B cell (primary cell): ENCODE measurements around the gene GLIS2. TPM values are rescaled to one million over a fixed set of nuclear protein-coding genes. Genes with fewer than 3 reads are reported as not detected.

Experiments used
- ATAC-seq: fragments of 200-7000 bp; cut with Tn5 transposase; one replicate; pipeline ENCODE4 v1.10.0; 2021; ENCODE audit warnings: low read depth, mild to moderate bottlenecking, moderate number of reproducible peaks, moderate library complexity
- CTCF ChIA-PET: fragments of 350-600 bp; sonication (Branson Sonifier 250); formaldehyde crosslinking; loops from one replicate; lab custom pipeline; 2021; ENCODE audit warnings: antibody characterized with exemption, inconsistent platforms; lab: Charles Lee
- POLR2A ChIA-PET: fragments of 350-600 bp; sonication (Branson Sonifier 250); formaldehyde crosslinking; loops from one replicate; lab custom pipeline; 2021; ENCODE audit warnings: antibody characterized with exemption; lab: Charles Lee
- DNase-seq: peaks from one replicate; pipeline ENCODE4 v3.0.0; 2013
- H2AFZ ChIP-seq: 2 replicates; pipeline ENCODE4 v1.6.1; 2012; ENCODE audit warnings: mild to moderate bottlenecking, low read depth, low read length; ENCODE audit not compliant: insufficient read depth, poor library complexity, severe bottlenecking
- H3K27ac ChIP-seq, 2 donors: 1 replicate in 1 of 2; 2 replicates in 1 of 2; pipeline ENCODE4 v1.5.1; 2012 to 2013; ENCODE audit warnings: low read length in 2 of 2, mild to moderate bottlenecking in 2 of 2, moderate library complexity in 1 of 2
- H3K27me3 ChIP-seq, 4 experiments: fragments of 200-600 bp in 1 of 4; sonication (generic) in 1 of 4; replicated peaks in 1 of 4; 1 replicate in 2 of 4; 2 replicates in 2 of 4; pipeline versions ENCODE4 v1.6.1 to v1.7.0; 2013 to 2016; ENCODE audit warnings: low read length in 3 of 4, mild to moderate bottlenecking in 2 of 4, mixed read lengths in 1 of 4, moderate library complexity in 1 of 4; ENCODE audit not compliant: insufficient read depth in 4 of 4, control insufficient read depth in 3 of 4; ENCODE audit errors: control extremely low read depth in 1 of 4
- H3K36me3 ChIP-seq, 2 experiments: replicated peaks in 1 of 2; 1 replicate in 1 of 2; 2 replicates in 1 of 2; pipeline versions ENCODE4 v1.6.1 to v1.7.1; 2013; ENCODE audit warnings: low read length in 1 of 2; ENCODE audit not compliant: insufficient read depth in 2 of 2, control insufficient read depth in 1 of 2; ENCODE audit errors: control extremely low read depth in 1 of 2, extremely low read depth in 1 of 2
- H3K4me1 ChIP-seq, 2 donors: fragments of 200-600 bp in 1 of 2; sonication (generic) in 1 of 2; 1 replicate in 1 of 2; 2 replicates in 1 of 2; pipeline versions ENCODE4 v1.5.1 to v1.6.1; 2013 to 2017; ENCODE audit warnings: low read length in 2 of 2; ENCODE audit not compliant: control insufficient read depth in 2 of 2, insufficient read depth in 2 of 2
- H3K4me2 ChIP-seq: replicated peaks from 2 replicates; pipeline ENCODE3; 2012; ENCODE audit warnings: mild to moderate bottlenecking, low read depth, low read length; ENCODE audit not compliant: poor library complexity, severe bottlenecking
- H3K4me3 ChIP-seq, 5 experiments: fragments of 200-600 bp in 1 of 5; sonication (generic) in 1 of 5; 1 replicate in 3 of 5; 2 replicates in 2 of 5; pipeline versions ENCODE4 v1.5.1 to v1.7.0; 2011 to 2016; ENCODE audit warnings: low read length in 4 of 5, mild to moderate bottlenecking in 4 of 5, low read depth in 2 of 5, control low read depth in 1 of 5, moderate library complexity in 1 of 5; ENCODE audit not compliant: insufficient read depth in 1 of 5; ENCODE audit errors: control extremely low read depth in 1 of 5, extremely low read depth in 1 of 5
- H3K79me2 ChIP-seq: fragments of 200-600 bp; sonication (generic); one replicate; pipeline ENCODE4 v1.6.0; 2016; ENCODE audit warnings: low read length; ENCODE audit not compliant: control insufficient read depth, insufficient read depth
- H3K9ac ChIP-seq: fragments of 200-600 bp; sonication (generic); 2 replicates; pipeline ENCODE4 v1.6.1; 2017; ENCODE audit warnings: mild to moderate bottlenecking, low read length, moderate library complexity
- H3K9me3 ChIP-seq, 3 donors: one replicate each; pipeline versions ENCODE4 v1.6.1 to v1.7.1; 2013; ENCODE audit warnings: low read length in 2 of 3; ENCODE audit not compliant: control insufficient read depth in 2 of 3, insufficient read depth in 1 of 3; ENCODE audit errors: control extremely low read depth in 1 of 3
- H4K20me1 ChIP-seq: 2 replicates; pipeline ENCODE4 v1.6.0; 2012; ENCODE audit warnings: mild to moderate bottlenecking, low read length; ENCODE audit not compliant: insufficient read depth, control insufficient read depth, poor library complexity, severe bottlenecking
- H3K27ac Mint-ChIP-seq: one replicate; pipeline ENCODE4 v1.8.0; 2021; ENCODE audit warnings: mixed read lengths
- H3K27me3 Mint-ChIP-seq: one replicate; pipeline ENCODE4 v1.8.0; 2021; ENCODE audit warnings: mixed read lengths
- H3K4me1 Mint-ChIP-seq: one replicate; pipeline ENCODE4 v1.8.0; 2021; ENCODE audit warnings: mixed read lengths
- H3K4me3 Mint-ChIP-seq: one replicate; pipeline ENCODE4 v1.8.0; 2021; ENCODE audit warnings: mixed read lengths
- H3K9me3 Mint-ChIP-seq: one replicate; pipeline ENCODE4 v1.8.0; 2022; ENCODE audit warnings: mixed read lengths; ENCODE audit not compliant: insufficient read depth
- CTCF ChIP-seq: fragments of 200-600 bp; IDR thresholded peaks from one replicate; pipeline ENCODE4 v1.8.0; 2022; ENCODE audit warnings: antibody characterized with exemption, mild to moderate bottlenecking
- EZH2 ChIP-seq: IDR thresholded peaks from 2 replicates; pipeline ENCODE4 v1.6.1; 2012; ENCODE audit warnings: borderline replicate concordance, low read depth, mild to moderate bottlenecking, moderate library complexity, low read length; ENCODE audit not compliant: insufficient read depth, poor library complexity, severe bottlenecking
- WGBS: methylation state at CpG from one replicate; pipeline ENCODE4 v1.1.5; 2013; ENCODE audit warnings: missing lambda C conversion rate; ENCODE audit not compliant: insufficient coverage; 5-methylcytosine and 5-hydroxymethylcytosine counted together
- intact Hi-C: fragments of 100-400 bp; cut with micrococcal nuclease; formaldehyde crosslinking; loops from one replicate; pipeline ENCODE4 v1.10.0; 2022
- polyA plus RNA-seq: library from polyadenylated mRNA; depleted of rRNA; stranded (reverse); fragments of >200 nt; gene quantifications from 2 replicates; pipeline ENCODE4 v1.2.3, GENCODE V29; 2012
- total RNA-seq, 2 donors: library from RNA; stranded (reverse); fragments of 120-200 nt in 1 of 2; gene quantifications; 1 replicate in 1 of 2; 2 replicates in 1 of 2; pipeline versions ENCODE4 v1.2.3 to v1.2.4, GENCODE V29; 2013 to 2022

The GLIS2 gene
- total and polyA plus RNA-seq, 2 donors (not counting 1 experiment from before 2014, with no cell fraction given): not detected

- no peak overlapping the region for H3K4me2 ChIP-seq
- Mint-ChIP-seq H3K4me3 (no peak overlapping the region), H3K4me1 (no peaks in the 10 kb centered on the region), H3K27ac (no peak overlapping the region), H3K9me3 (no peaks in the 10 kb centered on the region), H3K27me3 (no peaks in the 10 kb centered on the region)
- H3K4me3 ChIP-seq: no peak overlapping the region
- no peak overlapping the region for H2AFZ ChIP-seq
- ATAC-seq (no peak), DNase-seq (no peak)
- H3K4me1 ChIP-seq: no peaks in the 10 kb centered on the region
- TF ChIP-seq EZH2: no peak
- no peak for TF ChIP-seq CTCF
- no peaks in the 10 kb centered on the region for H3K9me3 ChIP-seq
- ChIA-PET CTCF (no interaction called here), POLR2A (no interaction called here)
- intact Hi-C loops: no loop called here
- peaks cover 97% of the 10 kb centered on the region for H4K20me1 ChIP-seq
- 99% methylated on average over 19 of the region's 20 CpGs for WGBS
- peaks cover 0 to 85% of the 10 kb centered on the region in 2 experiments for H3K36me3 ChIP-seq
- no peak overlapping the region for H3K27ac ChIP-seq
- no peaks in the 10 kb centered on the region for H3K27me3 ChIP-seq
- H3K9ac ChIP-seq: no peak overlapping the region
- peaks cover 59% of the 10 kb centered on the region for H3K79me2 ChIP-seq
Measured at GRCh38 chr16:4387781-4388180, 71.9 kb downstream of the GLIS2 start.

- H3K4me1 ChIP-seq: no peaks in the 10 kb centered on the region
- no peak overlapping the region for H3K27ac Mint-ChIP-seq
- H3K27me3 Mint-ChIP-seq: no peaks in the 10 kb centered on the region
- CTCF ChIA-PET: no interaction called here
- H3K9me3 Mint-ChIP-seq: no peaks in the 10 kb centered on the region
- WGBS: 91% methylated on average over 18 of the region's 19 CpGs
- H3K9ac ChIP-seq: no peak overlapping the region
- H3K27ac ChIP-seq: no peak overlapping the region
- ATAC-seq: no peak
- no peaks in the 10 kb centered on the region for H3K9me3 ChIP-seq
- H3K4me3 ChIP-seq: no peak overlapping the region
- H3K4me3 Mint-ChIP-seq: no peak overlapping the region
- intact Hi-C loops: no loop called here
- no peak overlapping the region for H3K4me2 ChIP-seq
- TF ChIP-seq EZH2 (no peak), CTCF (no peak)
- H3K27me3 ChIP-seq: no peaks in the 10 kb centered on the region
- no peak for DNase-seq
- peaks cover 99% of the 10 kb centered on the region for H4K20me1 ChIP-seq
- H3K36me3 ChIP-seq: peaks cover 3 to 88% of the 10 kb centered on the region in 2 experiments
- POLR2A ChIA-PET: no interaction called here
- H2AFZ ChIP-seq: no peak overlapping the region
- H3K4me1 Mint-ChIP-seq: no peaks in the 10 kb centered on the region
- peaks cover 61% of the 10 kb centered on the region for H3K79me2 ChIP-seq
Measured at GRCh38 chr16:4388271-4389021, 72.6 kb downstream of the GLIS2 start.
